DOHH2 (cell line): ENCODE results near the gene TRIM28.

Experiments
- EZH2phosphoT487 ChIP-seq: fragments of 200-600 bp; sonication (generic); IDR thresholded peaks from 2 replicates; pipeline ENCODE4 v1.6.1; 2017; ENCODE audit warnings: borderline replicate concordance, mild to moderate bottlenecking, antibody characterized with exemption, low read length, moderate library complexity, mixed read lengths
- TF ChIP-seq, protein P1 (sequence below): fragments of 200-600 bp; sonication (generic); IDR thresholded peaks from one replicate; pipeline ENCODE4 v1.5.1; 2014; ENCODE audit warnings: antibody characterized with exemption, mild to moderate bottlenecking, low read depth, low read length; ENCODE audit not compliant: poor library complexity, severe bottlenecking

DNA sequence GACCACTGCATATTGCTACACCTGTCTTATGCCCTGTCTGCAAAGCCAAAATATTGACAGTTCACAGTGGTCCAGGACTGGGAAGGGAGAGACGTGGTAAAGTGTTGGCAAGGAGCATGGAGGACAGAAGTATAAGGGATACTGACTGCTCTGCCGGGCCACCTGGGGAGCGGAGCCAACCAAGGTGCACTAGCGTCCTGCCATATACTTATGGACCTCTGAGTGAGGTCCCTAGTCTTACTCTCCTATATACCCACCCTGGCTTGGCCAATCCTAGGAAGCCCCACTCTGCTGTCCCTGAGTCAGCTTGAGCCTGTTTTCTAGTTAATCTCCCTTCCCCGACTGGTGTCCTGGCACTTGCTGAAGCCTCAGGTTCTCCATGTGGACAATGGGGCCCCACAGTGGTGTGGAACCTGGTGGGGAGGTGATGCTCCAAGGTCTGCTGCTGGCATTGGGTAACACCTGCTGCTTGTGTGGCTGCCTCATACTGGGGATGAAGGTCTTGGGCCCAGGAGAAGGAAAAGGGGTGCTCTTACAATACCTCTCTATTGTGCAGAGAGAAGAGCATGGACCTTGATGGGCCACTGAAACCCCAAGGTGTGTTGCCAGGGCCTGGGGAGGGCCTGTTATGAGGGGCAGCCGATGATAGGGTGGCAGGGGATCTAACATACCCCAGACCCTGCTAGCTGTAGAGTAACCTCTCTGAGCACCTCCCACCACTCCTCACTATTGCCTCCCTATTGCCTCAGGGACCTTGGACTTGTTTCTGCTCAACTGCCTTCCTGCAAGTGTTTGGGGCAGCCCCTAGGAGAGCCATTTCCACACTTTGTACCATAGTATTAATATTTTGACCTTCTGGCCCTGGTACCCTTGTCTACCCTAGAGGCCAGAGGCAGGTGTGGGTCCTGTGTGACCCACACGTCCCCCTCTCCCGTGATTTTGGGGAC, 6.7 kb upstream of the TRIM28 start:
- TF ChIP-seq, protein P1, sequence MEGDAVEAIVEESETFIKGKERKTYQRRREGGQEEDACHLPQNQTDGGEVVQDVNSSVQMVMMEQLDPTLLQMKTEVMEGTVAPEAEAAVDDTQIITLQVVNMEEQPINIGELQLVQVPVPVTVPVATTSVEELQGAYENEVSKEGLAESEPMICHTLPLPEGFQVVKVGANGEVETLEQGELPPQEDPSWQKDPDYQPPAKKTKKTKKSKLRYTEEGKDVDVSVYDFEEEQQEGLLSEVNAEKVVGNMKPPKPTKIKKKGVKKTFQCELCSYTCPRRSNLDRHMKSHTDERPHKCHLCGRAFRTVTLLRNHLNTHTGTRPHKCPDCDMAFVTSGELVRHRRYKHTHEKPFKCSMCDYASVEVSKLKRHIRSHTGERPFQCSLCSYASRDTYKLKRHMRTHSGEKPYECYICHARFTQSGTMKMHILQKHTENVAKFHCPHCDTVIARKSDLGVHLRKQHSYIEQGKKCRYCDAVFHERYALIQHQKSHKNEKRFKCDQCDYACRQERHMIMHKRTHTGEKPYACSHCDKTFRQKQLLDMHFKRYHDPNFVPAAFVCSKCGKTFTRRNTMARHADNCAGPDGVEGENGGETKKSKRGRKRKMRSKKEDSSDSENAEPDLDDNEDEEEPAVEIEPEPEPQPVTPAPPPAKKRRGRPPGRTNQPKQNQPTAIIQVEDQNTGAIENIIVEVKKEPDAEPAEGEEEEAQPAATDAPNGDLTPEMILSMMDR = no peak
- no peak for TF ChIP-seq EZH2phosphoT487
